Stimulated activated CD4-positive, alpha-beta T cell treated with anti-CD3 and anti-CD28 coated beads, Interleukin-15, amount 100 ng/mL, for 24 hours (primary cell): ENCODE data around the gene RGS8.

Source experiments
- DNase-seq: peaks from one replicate; pipeline ENCODE4 v3.0.0-alpha.2; 2020

The RGS8 gene

GRCh38 chr1:182670032-182670749 lies 14.2 kb downstream of the RGS8 start:
- DNase-seq: no peak

- no peak for DNase-seq
Measured at GRCh38 chr1:182669266-182669665, 15.1 kb downstream of the RGS8 start.

- no peak for DNase-seq
Measured at GRCh38 chr1:182668521-182669054, 15.8 kb downstream of the RGS8 start.

GRCh38 chr1:182667848-182668505 lies 16.4 kb downstream of the RGS8 start:
- DNase-seq: no peak

- DNase-seq: no peak
Measured at GRCh38 chr1:182666706-182667105, 17.7 kb downstream of the RGS8 start.

GRCh38 chr1:182664296-182664695 lies 20.1 kb downstream of the RGS8 start:
- DNase-seq: no peak

GRCh38 chr1:182662956-182663355 lies 21.4 kb downstream of the RGS8 start:
- no peak for DNase-seq

GRCh38 chr1:182662121-182662890 lies 22.1 kb downstream of the RGS8 start:
- no peak for DNase-seq

- DNase-seq: no peak
Measured at GRCh38 chr1:182658055-182658454, 26.3 kb downstream of the RGS8 start.

GRCh38 chr1:182656842-182657397 lies 27.5 kb downstream of the RGS8 start:
- no peak for DNase-seq

GRCh38 chr1:182653986-182654385 lies 30.4 kb downstream of the RGS8 start:
- DNase-seq: no peak

GRCh38 chr1:182652933-182653332 lies 31.5 kb downstream of the RGS8 start:
- no peak for DNase-seq

- no peak for DNase-seq
Measured at GRCh38 chr1:182651339-182651724, 33.1 kb downstream of the RGS8 start.

GRCh38 chr1:182650678-182651338 lies 33.6 kb downstream of the RGS8 start:
- no peak for DNase-seq

- no peak for DNase-seq
Measured at GRCh38 chr1:182649041-182649440, 35.3 kb downstream of the RGS8 start.

- DNase-seq: no peak
Measured at GRCh38 chr1:182646739-182647138, 37.6 kb downstream of the RGS8 start.

- no peak for DNase-seq
Measured at GRCh38 chr1:182644886-182645285, 39.5 kb downstream of the RGS8 start.

- DNase-seq: no peak
Measured at GRCh38 chr1:182643699-182644098, 40.7 kb downstream of the RGS8 start.

- no peak for DNase-seq
Measured at GRCh38 chr1:182642461-182642860, 41.9 kb downstream of the RGS8 start.

- no peak for DNase-seq
Measured at GRCh38 chr1:182641561-182641960, 42.8 kb downstream of the RGS8 start.

GRCh38 chr1:182639330-182639729 lies 45.1 kb downstream of the RGS8 start:
- DNase-seq: no peak

GRCh38 chr1:182637769-182638168 lies 46.6 kb downstream of the RGS8 start:
- no peak for DNase-seq

- DNase-seq: no peak
Measured at GRCh38 chr1:182635871-182636270, 48.5 kb downstream of the RGS8 start.
